Kidney (tissue), 14 donors: ENCODE data around the gene HTT. TPM values are rescaled to one million over a fixed set of nuclear protein-coding genes. Genes with fewer than 3 reads are reported as not detected.

Experiments
- DNase-seq, 5 donors: peaks; one replicate each; pipeline ENCODE4 v3.0.0-alpha.2; 2013 to 2020
- FAIRE-seq: peaks from 2 replicates; lab custom pipeline; 2012; peaks lifted over from hg19 to GRCh38; lab: Jason Lieb, UNC
- H3K27ac ChIP-seq, 2 donors: one replicate each; pipeline ENCODE4 v1.7.0; 2013; ENCODE audit warnings: low read depth in 2 of 2, low read length in 2 of 2, inconsistent platforms in 1 of 2
- H3K27me3 ChIP-seq: one replicate; pipeline ENCODE4 v1.7.1; 2013; ENCODE audit warnings: low read length, inconsistent platforms; ENCODE audit not compliant: control insufficient read depth, insufficient read depth
- H3K36me3 ChIP-seq, 3 donors: one replicate each; pipeline versions ENCODE4 v1.7.0 to v1.7.1; 2013; ENCODE audit warnings: low read length in 3 of 3, control low read depth in 1 of 3, inconsistent platforms in 1 of 3; ENCODE audit not compliant: insufficient read depth in 3 of 3, control insufficient read depth in 2 of 3
- H3K4me1 ChIP-seq, 3 donors: one replicate each; pipeline versions ENCODE4 v1.7.0 to v1.7.1; 2013; ENCODE audit warnings: low read length in 3 of 3, inconsistent platforms in 1 of 3, low read depth in 1 of 3; ENCODE audit not compliant: control insufficient read depth in 2 of 3, insufficient read depth in 2 of 3
- H3K4me3 ChIP-seq, 3 donors: one replicate each; pipeline versions ENCODE4 v1.7.0 to v1.8.1; 2013; ENCODE audit warnings: low read length in 3 of 3, control low read depth in 1 of 3, inconsistent platforms in 1 of 3
- H3K9ac ChIP-seq, 3 donors: one replicate each; pipeline versions ENCODE4 v1.7.0 to v1.7.1; 2013; ENCODE audit warnings: low read length in 3 of 3, control low read depth in 1 of 3, inconsistent platforms in 1 of 3
- H3K9me3 ChIP-seq, 3 donors: one replicate each; pipeline versions ENCODE4 v1.7.0 to v1.7.1; 2013; ENCODE audit warnings: low read length in 3 of 3, control low read depth in 1 of 3, inconsistent platforms in 1 of 3; ENCODE audit not compliant: control insufficient read depth in 2 of 3, insufficient read depth in 1 of 3
- CTCF ChIP-seq: IDR thresholded peaks from 3 replicates; pipeline ENCODE4 v1.5.1; 2012; ENCODE audit warnings: mild to moderate bottlenecking, moderate library complexity, borderline replicate concordance; ENCODE audit not compliant: insufficient read depth; ENCODE audit errors: extremely low read depth
- intact Hi-C: fragments of 100-400 bp; cut with DNase I; formaldehyde crosslinking; loops from one replicate; pipeline ENCODE4 v1.11.1; 2022
- polyA plus RNA-seq: library from polyadenylated mRNA; stranded (reverse); fragments of 350-450 nt; fragmentation: Illumina TruSeq; extraction: RNeasy Lipid Tissue Mini Kit (QIAGEN cat#74804); gene quantifications from one replicate; pipeline ENCODE4 v1.2.3, GENCODE V29; 2014; ENCODE audit warnings: low read depth, low replicate concordance; ENCODE audit not compliant: insufficient read depth
- total RNA-seq: library from RNA; stranded (reverse); fragmentation: NEBNext Ultra II Directional; extraction: Animal tissue kit (Norgen Biotek cat#: 25700); gene quantifications from one replicate; pipeline ENCODE4 v1.2.1, GENCODE V29; 2021
- donor health status: control.
- donor health status: control.
- donor health status: control.
- donor health status: control.
- donor health status: control.
- donor health status: DM: yes; HTN: yes; CAD: no.
- donor health status: Normal renal cell carcinoma (clear cell type).

HTT gene
- total and polyA plus RNA-seq, 2 donors from 2014 or later = 7.2 to 64.0 TPM

GRCh38 chr4:3220476-3221183 is 146.1 kb downstream of the HTT start:
- intact Hi-C loops = no loop called here
- peak in 1 of 5 donors; percentile 13 for DNase-seq
- H3K36me3 ChIP-seq = peaks cover 0 to 54% (median 50%) of the 10 kb centered on the region in 3 donors

GRCh38 chr4:3221184-3221494 is 146.7 kb downstream of the HTT start:
- peak in 1 of 5 donors; percentile 44 for DNase-seq
- H3K4me3 ChIP-seq = no peak overlapping the region
- TF ChIP-seq CTCF = no peak
- H3K27ac ChIP-seq = no peak overlapping the region
- intact Hi-C loops = no loop called here
- H3K9me3 ChIP-seq = no peaks in the 10 kb centered on the region
- no peaks in the 10 kb centered on the region for H3K4me1 ChIP-seq
- H3K27me3 ChIP-seq = no peaks in the 10 kb centered on the region
- peaks cover 0 to 51% (median 47%) of the 10 kb centered on the region in 3 donors for H3K36me3 ChIP-seq
- no peak for FAIRE-seq
- no peak overlapping the region for H3K9ac ChIP-seq

More at GRCh38 chr4:3220476-3221183, 146.1 kb downstream of the HTT start:
- TF ChIP-seq CTCF = no peak
- Histone ChIP-seq H3K27ac (no peak overlapping the region), H3K4me3 (no peak overlapping the region), H3K9ac (no peak overlapping the region), H3K27me3 (no peaks in the 10 kb centered on the region), H3K4me1 (no peaks in the 10 kb centered on the region), H3K9me3 (no peaks in the 10 kb centered on the region)
- no peak for FAIRE-seq

DNA sequence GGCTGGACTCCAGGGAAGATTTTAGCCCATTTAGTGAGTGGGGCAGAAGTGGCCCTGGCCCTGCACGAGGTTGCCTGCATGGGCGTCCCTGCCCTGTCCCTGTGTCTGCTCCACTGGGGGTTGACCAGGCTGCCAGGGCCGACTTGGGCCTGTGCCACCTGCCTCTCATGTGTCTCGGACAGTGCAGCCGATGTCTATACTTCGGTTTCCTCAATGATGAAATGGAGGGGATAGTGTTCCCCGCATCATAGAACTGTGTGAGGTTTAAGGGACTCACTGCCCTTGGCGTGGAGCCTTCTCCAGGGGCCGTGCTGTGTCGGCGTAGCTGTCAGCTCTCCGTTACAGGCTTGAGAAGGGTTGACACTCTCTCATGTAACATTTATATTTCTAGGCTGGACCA is 147.5 kb downstream of the HTT start:
- no peak for FAIRE-seq
- H3K36me3 ChIP-seq = peaks cover 0 to 47% (median 44%) of the 10 kb centered on the region in 3 donors
- TF ChIP-seq CTCF = no peak

More for the DNA sequence above, 147.5 kb downstream of the HTT start:
- Histone ChIP-seq H3K4me1 (no peaks in the 10 kb centered on the region), H3K4me3 (no peak overlapping the region), H3K27ac (no peak overlapping the region), H3K9ac (no peak overlapping the region), H3K9me3 (no peaks in the 10 kb centered on the region), H3K27me3 (no peaks in the 10 kb centered on the region)
- intact Hi-C loops = no loop called here
- peak in 1 of 5 donors; percentile 52 for DNase-seq
